Spleen (tissue), 11 donors: ENCODE measurements around the gene GJB5. TPM values are rescaled to one million over a fixed set of nuclear protein-coding genes. Genes with fewer than 3 reads are reported as not detected.

Source experiments
- DNase-seq: peaks from one replicate; pipeline ENCODE4 v3.0.0-alpha.2; 2020
- H3K27ac ChIP-seq, 8 donors: fragments of 200-600 bp; sonication (generic) in 7 of 8; 1 replicate in 4 of 8; 2 replicates in 4 of 8; pipeline versions ENCODE4 v1.5.0 to v1.8.0; 2016 to 2021; ENCODE audit warnings: inconsistent platforms in 4 of 8, mild to moderate bottlenecking in 4 of 8, moderate library complexity in 1 of 8
- H3K27me3 ChIP-seq, 7 donors: fragments of 200-600 bp; sonication (generic) in 6 of 7; replicated peaks in 1 of 7; 1 replicate in 4 of 7; 2 replicates in 3 of 7; pipeline versions ENCODE4 v1.5.0 to v1.8.0; 2016 to 2021; ENCODE audit warnings: inconsistent platforms in 3 of 7, mild to moderate bottlenecking in 1 of 7
- H3K36me3 ChIP-seq, 6 donors: fragments of 200-600 bp; sonication (generic) in 5 of 6; 1 replicate in 4 of 6; 2 replicates in 2 of 6; pipeline versions ENCODE4 v1.5.0 to v1.8.0; 2016 to 2021; ENCODE audit warnings: inconsistent platforms in 2 of 6
- H3K4me1 ChIP-seq, 6 donors: fragments of 200-600 bp; sonication (generic) in 5 of 6; 1 replicate in 3 of 6; 2 replicates in 3 of 6; pipeline versions ENCODE4 v1.5.0 to v1.8.0; 2016 to 2021; ENCODE audit warnings: inconsistent platforms in 3 of 6
- H3K4me3 ChIP-seq, 8 donors: fragments of 200-600 bp; sonication (generic) in 7 of 8; 1 replicate in 4 of 8; 2 replicates in 4 of 8; pipeline versions ENCODE4 v1.5.0 to v1.8.0; 2016 to 2021; ENCODE audit warnings: inconsistent platforms in 4 of 8, mild to moderate bottlenecking in 4 of 8, moderate library complexity in 2 of 8
- H3K9me3 ChIP-seq, 8 donors: fragments of 200-600 bp; sonication (generic) in 7 of 8; 1 replicate in 4 of 8; 2 replicates in 4 of 8; pipeline versions ENCODE4 v1.5.0 to v1.8.0; 2016 to 2021; ENCODE audit warnings: inconsistent platforms in 4 of 8
- POLR2A ChIP-seq, 3 donors: fragments of 450-650 bp; IDR thresholded peaks; one replicate each; pipeline ENCODE4 v1.5.1; 2017; ENCODE audit warnings: antibody characterized with exemption in 3 of 3, mild to moderate bottlenecking in 1 of 3
- POLR2AphosphoS5 ChIP-seq, 3 donors: sonication (generic); formaldehyde crosslinking; IDR thresholded peaks; one replicate each; pipeline ENCODE4 v1.5.1; 2017; ENCODE audit warnings: antibody characterized with exemption in 3 of 3
- WGBS, 5 donors: extraction: QIAGEN DNeasy Blood & Tissue Kit in 3 of 5; methylation state at CpG; one replicate each; pipeline versions ENCODE4 v1.1.5 to v1.1.7; 2013 to 2018; 5-methylcytosine and 5-hydroxymethylcytosine counted together
- intact Hi-C: fragments of 100-400 bp; cut with DNase I; formaldehyde crosslinking; loops from one replicate; pipeline ENCODE4 v1.15.0; 2023; ENCODE audit warnings: low total_unique reads
- polyA plus RNA-seq, 3 donors: library from polyadenylated mRNA; stranded (reverse); fragments of 200-250 nt; gene quantifications; one replicate each; pipeline ENCODE4 v1.2.1, GENCODE V29; 2013
- total RNA-seq, 7 donors: library from RNA; depleted of rRNA in 3 of 7; stranded (reverse); fragments of >200 nt in 3 of 7; fragmentation: NEBNext Ultra II Directional in 4 of 7; extraction: Animal tissue kit (Norgen Biotek cat#: 25700) in 4 of 7; gene quantifications; one replicate each; pipeline versions ENCODE4 v1.1.0 to v1.2.1, GENCODE V29; 2016 to 2021
- TF ChIP-seq, protein P1 (sequence below), 11 experiments: fragments of 200-600 bp in 7 of 11; fragments of 450-650 bp in 4 of 11; sonication (generic) in 4 of 11; IDR thresholded peaks in 8 of 11; conservative IDR thresholded peaks in 3 of 11; 1 replicate in 7 of 11; 2 replicates in 4 of 11; pipeline versions ENCODE4 v1.4.0 to v1.8.0; 2016 to 2021; ENCODE audit warnings: antibody characterized with exemption in 11 of 11, inconsistent platforms in 4 of 11, mild to moderate bottlenecking in 1 of 11
- donor health status: healthy with polysubstance abuse.
- donor health status: DM: no; HTN: no; CAD: no; lungs with moderate emphysema.
- donor health status: DM: no; HTN: no; CAD: no.
- donor health status: Bipolar disorder and iron deficiency.
- donor health status: healthy.
- donor health status: DM: no; HTN: no; CAD: no.
- donor health status: DM: yes; HTN: yes; CAD: no.

GJB5 gene
- total and polyA plus RNA-seq, 10 donors: 0.06 TPM; not detected in 9

DNA sequence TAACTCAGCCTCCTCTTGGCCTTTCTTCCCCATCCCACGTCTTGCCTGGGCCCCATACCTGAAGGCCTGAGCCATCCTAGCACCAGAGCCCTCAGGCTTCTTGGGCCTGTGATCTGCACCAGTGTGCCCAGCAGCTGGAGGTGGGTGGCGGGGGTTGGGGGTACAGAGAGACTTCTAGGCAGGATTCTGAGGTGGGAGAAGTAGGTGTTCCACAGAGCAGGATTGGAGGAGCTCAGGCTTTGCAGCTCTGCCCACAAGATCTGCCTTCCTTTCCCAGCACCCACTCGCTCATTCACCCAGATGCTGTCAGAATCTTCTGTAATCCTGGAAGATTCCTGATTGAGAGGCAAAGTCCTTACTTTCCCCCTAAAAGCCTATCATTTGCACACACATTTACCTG, 10.0 kb upstream of the GJB5 start:
- TF ChIP-seq, protein P1, sequence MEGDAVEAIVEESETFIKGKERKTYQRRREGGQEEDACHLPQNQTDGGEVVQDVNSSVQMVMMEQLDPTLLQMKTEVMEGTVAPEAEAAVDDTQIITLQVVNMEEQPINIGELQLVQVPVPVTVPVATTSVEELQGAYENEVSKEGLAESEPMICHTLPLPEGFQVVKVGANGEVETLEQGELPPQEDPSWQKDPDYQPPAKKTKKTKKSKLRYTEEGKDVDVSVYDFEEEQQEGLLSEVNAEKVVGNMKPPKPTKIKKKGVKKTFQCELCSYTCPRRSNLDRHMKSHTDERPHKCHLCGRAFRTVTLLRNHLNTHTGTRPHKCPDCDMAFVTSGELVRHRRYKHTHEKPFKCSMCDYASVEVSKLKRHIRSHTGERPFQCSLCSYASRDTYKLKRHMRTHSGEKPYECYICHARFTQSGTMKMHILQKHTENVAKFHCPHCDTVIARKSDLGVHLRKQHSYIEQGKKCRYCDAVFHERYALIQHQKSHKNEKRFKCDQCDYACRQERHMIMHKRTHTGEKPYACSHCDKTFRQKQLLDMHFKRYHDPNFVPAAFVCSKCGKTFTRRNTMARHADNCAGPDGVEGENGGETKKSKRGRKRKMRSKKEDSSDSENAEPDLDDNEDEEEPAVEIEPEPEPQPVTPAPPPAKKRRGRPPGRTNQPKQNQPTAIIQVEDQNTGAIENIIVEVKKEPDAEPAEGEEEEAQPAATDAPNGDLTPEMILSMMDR (IDR thresholded peaks at IDR 0.05 in 8 of 11, conservative IDR thresholded peaks at IDR 0.05 in 3 of 11): no peak
- TF ChIP-seq POLR2A (IDR thresholded peaks at IDR 0.05): no peak
- TF ChIP-seq POLR2AphosphoS5 (IDR thresholded peaks at IDR 0.05): no peak
- Histone ChIP-seq H3K27me3 (peaks cover 0 to 33% (median 0%) of the 10 kb centered on the region in 7 donors), H3K36me3 (no peaks in the 10 kb centered on the region), H3K4me1 (peaks cover 0 to 6% (median 0%) of the 10 kb centered on the region in 6 donors), H3K4me3 (no peak overlapping the region), H3K27ac (no peak overlapping the region), H3K9me3 (no peaks in the 10 kb centered on the region)
- intact Hi-C loops: loop anchor here (10.0 kb wide), 2 partner anchors 280 to 1110 kb away; no protein-coding TSS in a partner anchor
- 48 to 78% (median 72%) methylated on average over 2 to 3 of the region's 3 CpGs for WGBS, 5 donors
- DNase-seq: no peak

DNA sequence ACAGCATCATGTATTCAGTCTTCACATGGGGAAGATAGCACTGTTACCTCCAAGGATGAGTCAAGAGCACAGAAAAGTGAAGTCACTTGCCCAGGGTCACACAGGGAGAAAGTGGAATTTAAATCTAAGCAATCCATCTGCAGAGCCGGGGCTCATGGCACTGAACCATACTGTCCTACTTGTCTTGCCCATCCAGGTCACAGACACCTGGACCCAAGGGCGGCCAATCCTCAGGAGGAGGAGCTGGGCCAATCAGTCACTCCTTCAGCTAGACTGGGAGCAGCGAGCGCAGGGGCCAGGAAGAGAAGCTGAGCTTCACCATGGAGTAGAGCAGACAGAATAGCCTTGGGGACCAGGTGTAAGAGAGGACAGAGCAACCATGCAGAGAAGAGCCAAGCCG, 9.2 kb upstream of the GJB5 start:
- Histone ChIP-seq H3K36me3 (no peaks in the 10 kb centered on the region), H3K4me3 (no peak overlapping the region), H3K27ac (no peak overlapping the region), H3K4me1 (peaks cover 0 to 6% (median 0%) of the 10 kb centered on the region in 6 donors), H3K9me3 (no peaks in the 10 kb centered on the region), H3K27me3 (peaks cover 0 to 33% (median 0%) of the 10 kb centered on the region in 7 donors)
- no peak for TF ChIP-seq POLR2A (IDR thresholded peaks at IDR 0.05)
- TF ChIP-seq, protein P1 (IDR thresholded peaks at IDR 0.05 in 8 of 11, conservative IDR thresholded peaks at IDR 0.05 in 3 of 11): no peak
- TF ChIP-seq POLR2AphosphoS5 (IDR thresholded peaks at IDR 0.05): no peak
- no peak for DNase-seq
- intact Hi-C loops: loop anchor here (10.0 kb wide), 2 partner anchors 281 to 1111 kb away; no protein-coding TSS in a partner anchor
- 62 to 92% (median 80%) methylated on average over 5 of the region's 5 CpGs for WGBS, 5 donors

DNA sequence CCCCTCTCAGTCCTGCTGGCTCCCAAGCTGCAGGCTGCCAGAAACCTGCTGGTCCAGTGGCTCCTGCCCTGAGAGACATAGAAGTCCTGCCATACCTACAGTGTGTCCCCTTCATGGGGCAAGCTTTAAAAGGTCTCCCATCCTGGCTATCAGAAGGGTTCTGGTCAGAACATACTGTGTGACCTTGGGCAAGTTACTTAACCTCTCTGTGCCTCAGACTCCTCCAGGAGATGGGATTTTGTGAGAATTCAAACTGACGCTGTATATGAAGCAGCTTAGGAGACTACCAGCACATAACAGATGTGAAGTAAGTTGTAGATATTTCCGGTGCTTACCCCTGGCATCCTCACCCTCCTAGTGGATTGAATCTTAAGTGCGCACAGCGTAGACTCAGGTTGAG, 8.7 kb upstream of the GJB5 start:
- peaks cover 0 to 33% (median 0%) of the 10 kb centered on the region in 7 donors for H3K27me3 ChIP-seq
- H3K4me1 ChIP-seq: peaks cover 0 to 6% (median 0%) of the 10 kb centered on the region in 6 donors
- no peak overlapping the region for H3K4me3 ChIP-seq
- DNase-seq: no peak
- no peak overlapping the region for H3K27ac ChIP-seq
- TF ChIP-seq, protein P1 (IDR thresholded peaks at IDR 0.05 in 8 of 11, conservative IDR thresholded peaks at IDR 0.05 in 3 of 11): no peak
- TF ChIP-seq POLR2A (IDR thresholded peaks at IDR 0.05) (no peak), POLR2AphosphoS5 (IDR thresholded peaks at IDR 0.05) (no peak)
- no peaks in the 10 kb centered on the region for H3K9me3 ChIP-seq
- intact Hi-C loops: loop anchor here (10.0 kb wide), 2 partner anchors 281 to 1111 kb away; no protein-coding TSS in a partner anchor
- WGBS, 5 donors: 83 to 93% (median 88%) methylated on average over 4 of the region's 4 CpGs
- H3K36me3 ChIP-seq: no peaks in the 10 kb centered on the region

DNA sequence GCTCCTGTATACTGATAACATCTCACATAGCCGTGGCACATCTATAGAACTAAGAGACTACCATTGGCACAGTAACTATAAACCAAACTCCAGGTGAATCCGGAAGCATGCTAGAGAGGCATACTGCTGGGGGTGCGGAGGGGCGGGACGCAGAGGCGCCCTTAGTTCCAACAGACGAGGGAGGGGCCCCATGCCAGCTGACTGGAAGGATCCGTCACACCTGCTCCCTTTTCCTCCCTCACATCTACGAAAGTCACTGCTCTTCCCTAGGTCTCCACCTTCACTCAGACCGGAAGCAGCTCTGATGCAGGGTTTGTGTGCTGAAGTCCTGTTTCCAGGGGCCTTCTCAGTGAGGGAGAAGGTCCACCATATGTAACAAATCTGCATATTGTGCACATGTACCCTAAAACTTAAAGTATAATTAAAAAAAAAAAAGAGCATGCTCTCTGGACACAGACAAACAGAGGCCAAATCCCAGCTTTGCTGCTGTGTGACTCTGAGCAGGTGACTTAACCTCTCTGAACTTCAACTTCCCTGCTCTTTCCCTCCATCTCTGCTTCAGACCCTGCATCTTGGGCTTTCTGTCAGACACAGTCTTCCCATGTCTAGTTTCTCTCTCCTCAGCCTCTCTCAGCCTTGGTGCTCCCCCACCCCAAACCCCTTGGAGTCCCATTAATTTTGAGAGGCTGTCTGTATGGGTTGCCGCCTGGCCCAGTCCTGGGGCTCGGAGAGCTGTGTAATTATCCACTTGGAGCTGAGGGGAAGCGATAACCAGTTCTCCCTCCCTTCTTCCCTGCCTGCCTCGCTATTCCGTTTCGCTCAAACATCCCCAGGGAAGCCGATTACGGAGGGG, 7.8 kb upstream of the GJB5 start:
- no peak overlapping the region for H3K27ac ChIP-seq
- peaks cover 0 to 29% (median 0%) of the 10 kb centered on the region in 7 donors for H3K27me3 ChIP-seq
- TF ChIP-seq, protein P1 (IDR thresholded peaks at IDR 0.05 in 8 of 11, conservative IDR thresholded peaks at IDR 0.05 in 3 of 11): no peak
- no peaks in the 10 kb centered on the region for H3K9me3 ChIP-seq
- no peaks in the 10 kb centered on the region for H3K36me3 ChIP-seq
- DNase-seq: no peak
- WGBS, 5 donors: 68 to 81% (median 75%) methylated on average over 18 of the region's 18 CpGs
- H3K4me1 ChIP-seq: peaks cover 0 to 6% (median 0%) of the 10 kb centered on the region in 6 donors
- intact Hi-C loops: loop anchor here (10.0 kb wide), 2 partner anchors 282 to 1112 kb away; no protein-coding TSS in a partner anchor
- H3K4me3 ChIP-seq: no peak overlapping the region
